ENCODE data around the gene SLC30A10.
"Not testable (repeated sequence)": the region's sequence is repeated elsewhere in the genome, so short reads cannot be mapped to it uniquely, and the experiment has no call there.

SLC30A10 gene

DNA sequence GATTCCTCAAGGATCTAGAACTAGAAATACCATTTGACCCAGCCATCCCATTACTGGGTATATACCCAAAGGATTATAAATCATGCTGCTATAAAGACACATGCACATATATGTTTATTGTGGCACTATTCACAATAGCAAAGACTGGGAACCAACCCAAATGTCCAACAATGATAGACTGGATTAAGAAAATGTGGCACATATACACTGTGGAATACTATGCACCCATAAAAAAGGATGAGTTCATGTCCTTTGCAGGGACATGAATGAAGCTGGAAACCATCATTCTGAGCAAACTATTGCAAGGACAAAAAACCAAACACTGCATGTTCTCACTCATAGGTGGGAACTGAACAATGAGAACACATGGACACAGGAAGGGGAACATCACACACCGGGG lies 36.1 kb downstream of the SLC30A10 start:
- H3K27ac Mint-ChIP-seq; H3K4me1 Mint-ChIP-seq; H3K4me3 Mint-ChIP-seq; DNase-seq (ENCODE audit: low spot score in 2 of 2); H3K36me3 Mint-ChIP-seq; H3K9me3 Mint-ChIP-seq; ATAC-seq (ENCODE audit: low read depth); H3K27me3 Mint-ChIP-seq: not testable (repeated sequence)

DNA sequence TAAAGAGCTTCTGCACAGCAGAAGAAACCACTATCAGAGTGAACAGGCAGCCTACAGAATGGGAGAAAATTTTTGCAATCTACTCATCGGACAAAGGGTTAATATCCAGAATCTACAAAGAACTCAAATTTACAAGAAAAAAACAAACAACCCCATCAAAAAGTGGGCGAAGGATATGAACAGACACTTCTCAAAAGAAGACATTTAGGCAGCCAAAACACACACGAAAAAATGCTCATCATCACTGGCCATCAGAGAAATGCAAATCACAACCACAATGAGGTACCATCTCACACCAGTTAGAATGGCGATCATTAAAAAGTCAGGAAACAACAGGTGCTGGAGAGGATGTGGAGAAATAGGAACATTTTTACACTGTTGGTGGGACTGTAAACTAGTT lies 36.5 kb downstream of the SLC30A10 start:
- not testable (repeated sequence) for ATAC-seq (ENCODE audit: low read depth); H3K27me3 Mint-ChIP-seq; H3K36me3 Mint-ChIP-seq; DNase-seq (ENCODE audit: low spot score in 2 of 2); H3K4me3 Mint-ChIP-seq; H3K27ac Mint-ChIP-seq; H3K4me1 Mint-ChIP-seq; H3K9me3 Mint-ChIP-seq

DNA sequence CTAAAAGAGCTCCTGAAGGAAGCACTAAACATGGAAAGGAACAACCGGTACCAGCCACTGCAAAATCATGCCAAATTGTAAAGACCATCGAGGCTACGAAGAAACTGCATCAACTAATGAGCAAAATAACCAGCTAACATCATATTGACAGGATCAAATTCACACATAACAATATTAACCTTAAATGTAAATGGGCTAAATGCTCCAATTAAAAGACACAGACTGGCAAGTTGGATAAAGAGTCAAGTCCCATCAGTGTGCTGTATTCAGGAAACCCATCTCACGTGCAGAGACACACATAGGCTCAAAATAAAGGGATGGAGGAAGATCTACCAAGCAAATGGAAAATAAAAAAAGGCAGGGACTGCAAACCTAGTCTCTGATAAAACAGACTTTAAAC lies 39.7 kb downstream of the SLC30A10 start:
- DNase-seq (ENCODE audit: low spot score in 2 of 2); H3K36me3 Mint-ChIP-seq; H3K9me3 Mint-ChIP-seq; H3K4me1 Mint-ChIP-seq; ATAC-seq (ENCODE audit: low read depth); H3K27ac Mint-ChIP-seq; H3K4me3 Mint-ChIP-seq: not testable (repeated sequence)
- peaks cover 17% of the 10 kb centered on the region for H3K27me3 Mint-ChIP-seq

DNA sequence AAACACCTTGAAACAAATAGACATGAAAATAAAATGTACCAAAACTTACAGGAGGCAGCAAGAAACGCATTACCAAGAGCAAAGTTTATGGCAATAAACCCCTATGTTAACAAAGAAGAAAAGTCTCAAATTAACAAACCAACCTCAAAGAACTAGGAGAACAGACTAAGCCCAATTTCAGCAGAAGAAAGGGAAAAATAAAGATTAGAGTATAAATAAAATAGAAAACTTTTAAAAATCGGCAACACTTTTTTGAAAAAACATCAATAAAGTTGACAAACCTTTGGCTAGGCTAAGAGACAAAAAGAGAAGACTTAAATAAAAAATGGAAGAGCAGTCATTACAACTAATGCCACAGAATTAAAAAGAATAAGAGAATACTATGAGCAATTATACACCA lies 42.7 kb downstream of the SLC30A10 start:
- ATAC-seq (ENCODE audit: low read depth) (no peak), DNase-seq (ENCODE audit: low spot score in 2 of 2) (no peak)
- Mint-ChIP-seq H3K4me1 (no peaks in the 10 kb centered on the region), H3K9me3 (peaks cover 1% of the 10 kb centered on the region), H3K36me3 (no peaks in the 10 kb centered on the region), H3K4me3 (no peak overlapping the region), H3K27ac (no peak overlapping the region), H3K27me3 (peaks cover 20% of the 10 kb centered on the region)

DNA sequence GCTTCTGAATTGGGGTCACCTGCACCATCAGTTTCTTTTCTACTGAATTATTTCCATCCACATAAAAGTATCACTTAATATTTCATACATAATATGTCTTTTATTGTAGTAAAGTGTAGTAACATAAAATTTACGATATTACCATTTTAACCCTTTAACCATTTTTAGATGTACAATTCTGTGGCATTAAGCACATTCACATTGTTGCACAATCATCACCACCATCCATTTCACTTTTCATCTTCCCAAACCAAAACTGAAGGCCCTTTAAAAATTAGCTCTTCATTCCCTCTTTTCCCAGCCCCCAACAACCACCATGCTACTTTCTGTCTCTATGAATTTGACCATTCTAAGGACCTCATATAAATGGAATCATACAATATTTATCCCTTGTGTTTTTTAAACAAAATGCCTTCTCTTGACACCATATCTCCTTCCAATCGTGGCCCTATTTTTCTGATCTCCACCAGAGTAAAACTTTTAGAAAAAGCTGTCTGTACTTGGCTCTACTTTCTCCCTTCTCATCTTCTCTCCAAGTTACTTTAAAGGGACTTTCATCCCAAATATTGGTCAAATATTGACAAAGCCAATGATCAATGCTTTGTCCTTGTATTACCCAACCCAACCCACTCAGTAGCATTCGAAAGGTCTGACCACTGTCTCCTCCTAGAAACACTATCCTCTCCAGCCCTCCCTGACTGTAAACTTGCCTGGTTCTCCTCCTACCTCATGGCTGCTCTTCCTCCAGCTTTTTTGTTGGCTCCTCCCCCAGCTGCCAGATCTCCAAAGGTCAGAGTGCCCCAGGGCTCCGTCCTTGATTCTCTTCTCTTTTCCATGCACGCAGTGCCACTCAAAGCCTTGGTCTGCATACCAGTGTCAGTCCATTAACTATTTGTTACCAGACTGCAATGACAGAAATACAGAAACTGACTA lies 44.7 kb downstream of the SLC30A10 start:
- Mint-ChIP-seq H3K27ac (no peak overlapping the region), H3K4me3 (no peak overlapping the region), H3K9me3 (peaks cover 1% of the 10 kb centered on the region), H3K27me3 (peaks cover 20% of the 10 kb centered on the region), H3K36me3 (no peaks in the 10 kb centered on the region), H3K4me1 (no peaks in the 10 kb centered on the region)
- ATAC-seq (ENCODE audit: low read depth): no peak
- no peak for DNase-seq (ENCODE audit: low spot score in 2 of 2)

DNA sequence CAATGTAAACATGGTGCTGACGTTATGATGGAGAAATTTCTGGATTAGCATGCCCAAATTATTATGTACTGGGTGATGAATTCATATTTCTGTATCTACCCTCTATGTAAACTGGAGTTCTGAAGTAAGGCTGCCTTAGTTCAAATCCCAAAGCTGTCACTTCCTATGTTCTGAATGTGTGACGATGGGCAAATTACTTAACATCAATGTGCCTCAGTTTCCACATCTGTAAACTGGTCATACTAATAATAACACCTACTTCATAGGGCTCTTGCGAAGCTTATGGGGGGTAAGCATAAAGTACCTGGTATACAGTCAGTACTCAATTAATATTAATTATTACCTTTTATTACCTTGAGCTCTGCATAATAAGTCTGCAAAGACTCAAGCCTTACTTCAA lies 45.6 kb downstream of the SLC30A10 start:
- H3K27ac Mint-ChIP-seq: no peak overlapping the region

DNA sequence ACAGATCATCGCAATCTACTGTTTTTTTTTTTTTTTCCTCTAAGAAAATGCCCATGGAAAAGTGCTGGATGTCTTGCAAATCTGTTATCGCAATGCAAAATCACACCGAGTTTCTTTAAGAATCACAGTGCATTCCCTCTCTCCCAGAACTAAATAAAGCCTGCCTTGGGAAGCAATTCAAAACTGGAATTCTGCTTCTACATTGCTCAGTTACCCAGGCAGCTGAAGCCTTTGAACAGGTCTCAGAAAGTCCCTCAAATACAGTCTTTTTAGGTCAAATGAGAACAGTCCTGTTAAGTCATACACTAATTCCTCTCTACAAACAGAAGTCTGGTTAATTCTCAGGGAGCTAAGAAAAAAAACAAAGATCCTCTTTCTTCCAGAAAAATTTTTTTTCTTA lies 46.3 kb downstream of the SLC30A10 start:
- peaks cover 18% of the 10 kb centered on the region for H3K27me3 Mint-ChIP-seq
- H3K36me3 Mint-ChIP-seq: no peaks in the 10 kb centered on the region

More for the DNA sequence above, 45.6 kb downstream of the SLC30A10 start:
- DNase-seq (ENCODE audit: low spot score in 2 of 2): no peak
- H3K36me3 Mint-ChIP-seq: no peaks in the 10 kb centered on the region
- no peaks in the 10 kb centered on the region for H3K4me1 Mint-ChIP-seq
- peaks cover 20% of the 10 kb centered on the region for H3K27me3 Mint-ChIP-seq
- peaks cover 1% of the 10 kb centered on the region for H3K9me3 Mint-ChIP-seq
- no peak overlapping the region for H3K4me3 Mint-ChIP-seq
- ATAC-seq (ENCODE audit: low read depth): no peak

DNA sequence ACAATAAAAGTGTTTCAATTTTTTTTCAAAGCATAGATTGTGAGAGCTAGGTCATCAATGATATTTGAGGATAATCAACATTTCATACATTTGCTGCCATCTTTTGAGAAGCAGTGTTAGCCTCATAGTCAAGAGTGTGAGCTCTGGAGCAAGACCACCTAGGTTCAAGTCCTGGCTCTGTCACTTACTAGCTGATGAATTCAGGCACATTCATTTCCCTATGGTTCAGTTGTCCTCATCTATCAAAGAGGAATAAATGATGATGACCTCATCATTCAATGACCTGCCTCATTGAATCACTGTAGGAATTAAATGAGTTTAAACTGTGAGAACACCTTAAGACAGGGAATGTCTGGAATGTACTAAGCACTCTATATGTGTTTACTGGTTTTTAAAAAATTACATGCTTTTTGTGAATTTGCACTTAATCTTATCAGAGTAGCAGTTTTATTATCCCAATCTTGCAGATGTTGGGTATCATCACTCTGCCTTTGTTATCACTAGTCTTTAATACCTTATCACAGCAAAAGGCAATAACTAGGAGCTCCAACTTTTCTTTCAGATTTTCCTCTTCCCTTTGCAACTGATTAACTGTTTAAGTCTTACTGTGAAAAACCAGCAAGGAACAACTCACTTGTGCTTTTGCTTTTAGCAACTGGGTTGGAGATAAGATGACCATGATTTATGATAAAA lies 47.4 kb downstream of the SLC30A10 start:
- no peak overlapping the region for H3K27ac Mint-ChIP-seq
- no peak overlapping the region for H3K4me3 Mint-ChIP-seq
- no peaks in the 10 kb centered on the region for H3K4me1 Mint-ChIP-seq
- no peaks in the 10 kb centered on the region for H3K9me3 Mint-ChIP-seq
- DNase-seq (ENCODE audit: low spot score in 2 of 2): no peak
- no peaks in the 10 kb centered on the region for H3K36me3 Mint-ChIP-seq
- peaks cover 15% of the 10 kb centered on the region for H3K27me3 Mint-ChIP-seq
- no peak for ATAC-seq (ENCODE audit: low read depth)

More for the DNA sequence above, 46.3 kb downstream of the SLC30A10 start:
- no peaks in the 10 kb centered on the region for H3K4me1 Mint-ChIP-seq
- DNase-seq (ENCODE audit: low spot score in 2 of 2): no peak
- no peak for ATAC-seq (ENCODE audit: low read depth)
- H3K27ac Mint-ChIP-seq: no peak overlapping the region
- no peak overlapping the region for H3K4me3 Mint-ChIP-seq
- H3K9me3 Mint-ChIP-seq: peaks cover 1% of the 10 kb centered on the region

DNA sequence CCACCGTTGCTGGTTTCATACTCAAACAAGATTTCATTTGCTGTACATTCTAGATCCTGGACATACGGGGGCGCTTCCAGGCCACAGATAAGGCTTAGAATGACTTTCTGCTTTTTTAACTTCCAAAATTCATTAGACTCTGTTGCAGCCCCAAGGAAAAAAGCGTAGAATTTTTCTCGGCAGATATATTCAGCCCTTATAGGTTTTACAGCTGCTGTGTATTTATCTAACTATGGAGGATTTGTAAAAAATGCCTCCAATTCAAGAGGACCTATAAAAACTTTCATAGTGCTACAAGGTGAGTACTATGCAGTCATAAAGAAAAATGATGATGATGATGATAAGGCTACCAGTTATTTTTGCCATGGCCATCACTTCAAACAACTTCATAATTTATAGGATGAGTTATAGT lies 51.6 kb downstream of the SLC30A10 start:
- Mint-ChIP-seq H3K4me3 (no peak overlapping the region), H3K27me3 (peaks cover 12% of the 10 kb centered on the region), H3K36me3 (no peaks in the 10 kb centered on the region), H3K4me1 (no peaks in the 10 kb centered on the region), H3K27ac (no peak overlapping the region), H3K9me3 (no peaks in the 10 kb centered on the region)
- ATAC-seq (ENCODE audit: low read depth) (no peak), DNase-seq (ENCODE audit: low spot score in 2 of 2) (no peak)

DNA sequence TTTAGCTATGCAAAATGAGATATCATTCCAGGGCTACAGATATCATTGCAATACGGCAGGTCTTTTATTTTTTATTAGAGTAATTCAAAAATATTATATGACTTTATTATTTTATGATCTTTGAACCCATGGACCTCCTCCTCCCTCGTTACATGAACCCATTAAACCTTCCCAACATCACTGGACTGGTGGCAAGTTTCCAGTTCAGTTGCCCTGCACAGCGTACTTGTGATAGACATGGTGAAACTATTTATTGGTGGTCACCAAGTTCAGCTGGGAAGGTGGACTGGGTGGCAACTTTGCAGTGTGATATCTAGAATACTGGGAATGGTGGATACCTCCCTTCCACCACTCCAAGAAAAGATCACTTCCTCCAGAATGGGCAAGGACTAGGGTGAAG lies 52.5 kb downstream of the SLC30A10 start:
- no peak for ATAC-seq (ENCODE audit: low read depth)
- peaks cover 12% of the 10 kb centered on the region for H3K27me3 Mint-ChIP-seq
- no peaks in the 10 kb centered on the region for H3K9me3 Mint-ChIP-seq

DNA sequence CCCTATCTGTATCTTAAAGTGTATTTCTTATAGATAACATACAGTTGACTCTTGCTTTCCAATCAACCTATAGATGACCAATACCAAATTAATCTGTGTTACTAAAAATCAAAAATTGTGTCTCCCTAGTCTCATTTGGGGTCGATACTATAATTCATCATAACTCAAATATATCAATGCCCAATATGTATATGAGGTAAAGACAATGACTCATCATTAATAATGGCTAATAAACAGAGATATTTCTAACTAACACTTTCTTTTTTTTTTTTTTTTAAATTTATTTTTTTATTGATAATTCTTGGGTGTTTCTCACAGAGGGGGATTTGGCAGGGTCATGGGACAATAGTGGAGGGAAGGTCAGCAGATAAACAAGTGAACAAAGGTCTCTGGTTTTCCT lies 55.8 kb downstream of the SLC30A10 start:
- not testable (repeated sequence) for H3K27ac Mint-ChIP-seq; H3K36me3 Mint-ChIP-seq; ATAC-seq (ENCODE audit: low read depth); H3K4me3 Mint-ChIP-seq; H3K4me1 Mint-ChIP-seq; DNase-seq (ENCODE audit: low spot score in 2 of 2); H3K9me3 Mint-ChIP-seq
- H3K27me3 Mint-ChIP-seq: peaks cover 12% of the 10 kb centered on the region

More for the DNA sequence above, 52.5 kb downstream of the SLC30A10 start:
- DNase-seq (ENCODE audit: low spot score in 2 of 2): no peak
- no peak overlapping the region for H3K27ac Mint-ChIP-seq
- no peak overlapping the region for H3K4me3 Mint-ChIP-seq
- H3K4me1 Mint-ChIP-seq: no peaks in the 10 kb centered on the region
- no peaks in the 10 kb centered on the region for H3K36me3 Mint-ChIP-seq

DNA sequence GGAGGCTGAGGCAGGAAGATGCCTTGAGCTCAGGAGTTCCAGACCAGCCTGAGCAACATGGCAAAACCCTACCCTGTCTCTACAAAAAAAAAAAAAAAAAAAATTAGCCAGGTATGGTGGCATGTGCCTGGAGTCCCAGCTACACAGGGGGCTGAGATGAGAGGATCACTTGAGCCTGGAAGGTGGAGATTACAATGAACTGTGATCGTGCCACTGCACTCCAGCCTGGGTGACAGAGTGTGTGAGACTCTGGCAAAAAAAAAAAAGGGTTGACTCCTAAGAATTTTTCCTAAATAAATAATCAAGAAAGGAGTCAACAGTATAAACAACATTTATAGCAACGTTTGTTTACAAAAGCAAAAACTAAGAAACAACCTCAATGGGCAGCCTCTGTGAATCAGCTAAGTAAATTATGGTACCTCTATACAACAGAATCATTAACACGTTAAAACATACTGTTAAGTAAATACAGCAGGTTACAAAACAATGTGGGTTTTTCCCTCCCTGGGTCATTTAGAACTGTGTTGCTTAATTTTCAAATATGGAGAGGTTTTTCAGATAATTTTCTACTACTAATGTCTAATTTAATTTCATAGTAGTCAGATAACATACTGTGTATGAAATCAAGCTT lies 56.8 kb downstream of the SLC30A10 start:
- Mint-ChIP-seq H3K27ac (no peak overlapping the region), H3K4me1 (no peaks in the 10 kb centered on the region), H3K9me3 (no peaks in the 10 kb centered on the region), H3K4me3 (no peak overlapping the region), H3K36me3 (no peaks in the 10 kb centered on the region), H3K27me3 (peaks cover 12% of the 10 kb centered on the region)
- no peak for DNase-seq (ENCODE audit: low spot score in 2 of 2)
- ATAC-seq (ENCODE audit: low read depth): no peak

DNA sequence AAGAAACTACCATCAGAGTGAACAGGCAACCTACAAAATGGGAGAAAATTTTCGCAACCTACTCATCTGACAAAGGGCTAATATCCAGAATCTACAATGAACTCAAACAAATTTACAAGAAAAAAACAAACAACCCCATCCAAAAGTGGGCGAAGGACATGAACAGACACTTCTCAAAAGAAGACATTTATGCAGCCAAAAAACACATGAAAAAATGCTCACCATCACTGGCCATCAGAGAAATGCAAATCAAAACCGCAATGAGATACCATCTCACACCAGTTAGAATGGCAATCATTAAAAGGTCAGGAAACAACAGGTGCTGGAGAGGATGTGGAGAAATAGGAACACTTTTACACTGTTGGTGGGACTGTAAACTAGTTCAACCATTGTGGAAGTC lies 59.7 kb downstream of the SLC30A10 start:
- H3K27ac Mint-ChIP-seq; H3K36me3 Mint-ChIP-seq; H3K9me3 Mint-ChIP-seq; H3K4me1 Mint-ChIP-seq; DNase-seq (ENCODE audit: low spot score in 2 of 2); ATAC-seq (ENCODE audit: low read depth); H3K27me3 Mint-ChIP-seq; H3K4me3 Mint-ChIP-seq: not testable (repeated sequence)
